Colon (tissue), 2 donors: ENCODE measurements around the gene FGFRL1.

Experiments
- FAIRE-seq: peaks from 2 replicates; lab custom pipeline; 2012; peaks lifted over from hg19 to GRCh38; lab: Jason Lieb, UNC
- donor health status: control.
- donor health status: control.

The FGFRL1 gene, protein sequence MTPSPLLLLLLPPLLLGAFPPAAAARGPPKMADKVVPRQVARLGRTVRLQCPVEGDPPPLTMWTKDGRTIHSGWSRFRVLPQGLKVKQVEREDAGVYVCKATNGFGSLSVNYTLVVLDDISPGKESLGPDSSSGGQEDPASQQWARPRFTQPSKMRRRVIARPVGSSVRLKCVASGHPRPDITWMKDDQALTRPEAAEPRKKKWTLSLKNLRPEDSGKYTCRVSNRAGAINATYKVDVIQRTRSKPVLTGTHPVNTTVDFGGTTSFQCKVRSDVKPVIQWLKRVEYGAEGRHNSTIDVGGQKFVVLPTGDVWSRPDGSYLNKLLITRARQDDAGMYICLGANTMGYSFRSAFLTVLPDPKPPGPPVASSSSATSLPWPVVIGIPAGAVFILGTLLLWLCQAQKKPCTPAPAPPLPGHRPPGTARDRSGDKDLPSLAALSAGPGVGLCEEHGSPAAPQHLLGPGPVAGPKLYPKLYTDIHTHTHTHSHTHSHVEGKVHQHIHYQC

DNA sequence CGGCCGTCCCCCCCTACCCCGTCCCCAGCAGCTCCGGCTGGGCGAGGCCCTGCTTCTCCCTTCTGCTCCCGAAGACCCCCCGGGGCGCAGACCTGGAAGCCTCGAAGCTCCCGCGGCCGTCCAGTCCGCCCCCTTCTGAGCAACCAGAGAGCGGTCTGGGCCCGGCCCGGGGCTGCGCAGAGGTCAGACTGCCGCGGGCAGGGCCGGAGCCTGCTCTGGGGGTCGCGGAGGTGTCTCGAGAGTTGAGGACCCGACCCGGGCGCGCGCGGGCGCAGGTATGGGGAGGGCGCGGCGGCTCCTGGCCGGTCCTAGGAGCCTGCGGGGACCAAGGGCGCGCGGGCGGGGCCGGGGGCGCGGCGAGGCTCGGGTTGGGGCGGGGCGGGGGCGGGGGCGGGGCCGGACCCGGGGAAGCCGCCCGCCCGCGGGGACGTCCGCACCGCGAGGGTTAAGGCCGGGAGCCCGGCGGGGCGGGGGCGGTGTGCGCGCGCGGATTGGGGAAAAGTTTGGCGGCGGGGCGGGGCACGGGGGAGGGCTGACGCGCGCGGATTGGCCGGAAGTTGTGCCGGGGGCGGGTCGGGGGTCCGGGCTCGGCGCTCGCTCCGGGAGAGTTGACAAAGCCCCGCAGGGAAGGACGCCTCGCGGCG, at the start of gene FGFRL1:
Gene FGFRL1, plus strand, starts transcription at position 605 of the 644 bp plus-strand sequence. CDS start 860 bp downstream, outside the sequence.
- FAIRE-seq = no peak

DNA sequence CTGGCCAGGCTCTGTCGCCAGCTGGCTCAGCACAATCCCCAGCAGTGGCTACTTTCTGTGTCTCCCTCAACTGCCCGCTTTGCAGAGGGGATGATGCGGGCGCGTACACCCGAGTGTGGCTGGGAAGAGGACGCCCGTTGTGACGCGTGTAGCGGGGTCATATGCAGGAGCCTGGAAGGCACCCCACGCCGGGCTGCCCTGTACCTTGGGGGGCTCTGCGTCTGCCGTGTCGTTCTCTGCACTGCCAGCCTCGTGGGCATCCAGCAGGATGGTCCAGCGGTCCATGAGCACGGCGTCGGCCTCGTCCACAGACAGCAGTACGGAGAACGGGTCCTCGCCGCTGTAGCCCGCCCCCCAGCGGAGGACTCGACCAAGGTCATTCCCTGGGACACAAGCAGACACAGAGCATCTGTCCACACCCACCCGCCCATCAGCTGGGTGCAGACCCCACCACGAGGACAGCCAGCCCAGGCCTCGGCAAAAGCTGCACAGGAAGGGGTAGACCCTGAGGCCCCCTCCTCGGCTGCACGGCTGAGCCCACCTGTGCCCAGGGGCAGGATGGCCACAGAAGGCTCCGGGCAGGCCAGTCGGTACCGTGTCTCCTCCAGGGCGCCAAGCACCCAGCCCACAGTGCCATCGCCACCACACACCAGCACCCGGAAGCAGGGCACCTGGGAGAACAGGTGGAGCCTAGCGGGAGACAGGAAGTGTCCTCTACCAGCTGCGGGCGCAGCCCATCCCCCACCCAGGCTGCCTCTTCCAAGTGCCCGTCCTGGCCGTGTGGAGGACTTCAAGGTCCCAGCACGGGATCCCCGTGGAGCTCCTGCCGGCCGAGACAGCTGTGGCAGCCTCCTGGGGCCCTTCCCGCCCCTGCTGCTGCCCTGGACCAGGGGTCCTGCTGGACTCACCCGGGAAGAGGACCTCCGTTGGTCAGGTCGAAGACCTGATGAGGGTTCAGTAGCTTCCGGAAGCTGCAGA, 48.9 kb upstream of the FGFRL1 start:
- no peak for FAIRE-seq

DNA sequence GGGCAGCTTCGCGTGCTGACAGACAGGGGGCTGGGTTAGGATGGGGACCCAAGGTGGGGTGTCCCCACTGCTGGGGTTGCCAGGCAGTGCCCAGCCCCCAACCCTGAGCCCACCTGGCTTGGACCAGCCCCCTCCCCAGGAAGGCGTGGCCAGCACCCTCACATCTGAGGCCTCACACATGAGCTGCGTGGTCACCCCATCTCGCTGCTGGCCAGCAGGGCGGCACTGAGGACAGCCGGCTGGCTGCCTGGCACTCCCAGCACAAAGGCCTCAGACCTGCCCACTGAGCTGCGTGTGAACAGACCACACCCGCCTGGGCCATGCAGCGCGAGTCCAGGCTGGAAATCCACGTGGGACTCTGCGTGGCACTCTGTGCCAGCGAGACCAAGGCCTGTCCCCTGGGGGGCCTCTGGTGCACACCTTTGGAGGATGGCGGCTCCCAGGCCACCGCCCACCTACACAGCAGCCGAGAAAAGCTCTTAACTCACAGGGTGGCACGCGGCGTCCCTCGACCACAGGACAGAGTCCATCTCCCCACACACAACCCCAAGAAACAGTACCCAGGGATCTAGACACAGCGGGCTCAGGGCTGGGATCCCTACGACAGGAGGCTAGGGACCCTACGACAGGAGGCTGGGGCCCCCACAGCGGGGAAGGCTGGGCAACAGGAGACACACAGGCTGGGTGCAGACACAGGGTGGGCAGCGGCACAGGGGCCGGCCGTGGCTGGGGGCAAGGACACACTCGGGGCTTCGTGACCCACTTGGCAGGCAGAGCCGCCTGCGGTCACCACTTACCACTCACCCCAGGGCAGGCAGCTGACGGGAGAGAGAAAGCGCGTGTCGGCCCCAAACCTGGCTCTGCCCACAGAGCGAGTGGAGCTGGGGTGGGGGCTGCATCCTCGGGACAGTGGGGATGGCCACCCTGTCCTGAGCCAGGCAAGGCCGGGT, 47.9 kb upstream of the FGFRL1 start:
- FAIRE-seq = no peak

DNA sequence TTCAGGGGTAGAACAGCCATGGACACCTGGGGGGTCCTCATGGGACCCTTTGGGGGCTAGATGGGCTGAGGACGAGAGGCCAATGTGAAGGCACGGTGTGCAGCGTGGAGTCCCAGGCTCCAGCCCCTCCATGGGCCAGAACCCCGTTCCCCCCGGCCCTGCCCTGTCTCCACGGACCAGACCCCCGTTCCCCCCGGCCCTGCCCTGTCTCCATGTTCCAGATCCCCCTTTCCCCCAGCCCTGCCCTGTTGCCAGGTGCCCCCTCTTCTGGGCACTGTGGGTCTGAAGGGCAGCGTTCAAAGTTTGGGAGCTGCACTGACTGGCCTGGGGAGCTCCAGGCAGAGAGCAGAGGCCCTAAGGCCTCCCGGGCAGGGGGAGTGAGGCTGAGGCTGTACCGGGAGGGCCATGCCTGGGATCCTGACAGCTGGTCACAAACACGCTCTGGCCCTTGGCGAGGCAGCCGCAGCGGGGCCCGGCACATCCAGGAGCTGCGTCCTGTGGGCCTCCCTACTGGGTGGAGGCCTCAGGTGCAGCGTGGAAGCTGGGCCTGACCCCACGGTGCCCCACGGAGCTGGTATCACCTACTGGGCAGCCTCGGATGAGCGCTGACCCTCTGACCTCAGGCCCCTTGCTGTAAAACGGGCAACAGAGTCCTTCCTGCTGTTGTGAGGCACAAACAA, 46.9 kb upstream of the FGFRL1 start:
- no peak for FAIRE-seq

DNA sequence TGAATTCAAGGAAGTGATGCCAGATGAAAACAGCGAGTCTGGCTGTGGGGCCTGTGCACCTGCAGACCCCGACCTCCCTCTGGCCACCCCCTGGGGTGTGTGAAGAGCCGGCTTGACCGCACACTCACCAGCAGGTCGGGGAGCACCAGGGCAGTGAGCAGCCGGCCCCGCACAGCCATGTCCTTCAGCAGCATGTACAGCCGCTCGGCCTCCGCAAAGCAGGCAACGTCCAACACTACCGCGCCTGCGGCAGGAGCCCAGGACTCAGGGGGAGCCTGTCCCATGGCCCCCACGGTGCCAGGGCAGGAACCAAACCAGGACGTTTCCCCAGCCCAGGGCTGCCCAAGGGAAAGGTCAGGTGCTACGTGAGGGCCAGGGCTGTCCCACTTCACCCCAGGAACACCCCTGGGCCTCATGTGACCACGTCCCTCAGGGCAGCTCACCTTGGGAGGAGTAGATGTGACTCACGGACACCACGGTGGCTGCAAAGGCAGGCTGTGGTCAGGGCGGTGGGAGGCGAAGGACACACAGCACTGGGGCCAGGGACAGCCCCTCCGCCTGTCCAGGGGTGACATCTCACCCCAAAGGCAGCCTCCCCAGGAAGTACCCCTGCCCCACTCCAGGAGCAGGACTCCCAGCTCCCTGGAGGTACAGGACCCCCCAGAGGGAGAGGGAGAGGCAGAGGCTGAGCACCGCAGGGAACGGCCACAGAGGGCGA, 46.2 kb upstream of the FGFRL1 start:
- FAIRE-seq = no peak

DNA sequence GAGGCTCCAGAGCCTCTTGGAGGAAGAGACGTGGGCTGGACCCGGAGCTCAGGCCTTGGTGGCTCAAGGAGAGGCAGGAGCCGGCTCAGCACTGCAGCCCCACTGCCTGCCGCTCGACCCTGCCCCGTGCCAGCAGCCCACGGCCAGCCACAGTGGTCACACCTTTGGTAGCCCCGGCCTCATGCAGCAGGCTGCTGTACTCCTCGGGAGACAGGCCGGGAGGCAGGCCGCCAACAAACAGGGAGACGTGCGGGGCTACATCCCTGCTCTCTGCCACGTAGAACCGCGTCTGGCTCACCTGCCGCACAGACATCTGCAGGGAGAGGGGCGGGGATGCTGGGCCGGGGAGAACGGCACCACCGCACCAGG, 45.7 kb upstream of the FGFRL1 start:
- FAIRE-seq = no peak

DNA sequence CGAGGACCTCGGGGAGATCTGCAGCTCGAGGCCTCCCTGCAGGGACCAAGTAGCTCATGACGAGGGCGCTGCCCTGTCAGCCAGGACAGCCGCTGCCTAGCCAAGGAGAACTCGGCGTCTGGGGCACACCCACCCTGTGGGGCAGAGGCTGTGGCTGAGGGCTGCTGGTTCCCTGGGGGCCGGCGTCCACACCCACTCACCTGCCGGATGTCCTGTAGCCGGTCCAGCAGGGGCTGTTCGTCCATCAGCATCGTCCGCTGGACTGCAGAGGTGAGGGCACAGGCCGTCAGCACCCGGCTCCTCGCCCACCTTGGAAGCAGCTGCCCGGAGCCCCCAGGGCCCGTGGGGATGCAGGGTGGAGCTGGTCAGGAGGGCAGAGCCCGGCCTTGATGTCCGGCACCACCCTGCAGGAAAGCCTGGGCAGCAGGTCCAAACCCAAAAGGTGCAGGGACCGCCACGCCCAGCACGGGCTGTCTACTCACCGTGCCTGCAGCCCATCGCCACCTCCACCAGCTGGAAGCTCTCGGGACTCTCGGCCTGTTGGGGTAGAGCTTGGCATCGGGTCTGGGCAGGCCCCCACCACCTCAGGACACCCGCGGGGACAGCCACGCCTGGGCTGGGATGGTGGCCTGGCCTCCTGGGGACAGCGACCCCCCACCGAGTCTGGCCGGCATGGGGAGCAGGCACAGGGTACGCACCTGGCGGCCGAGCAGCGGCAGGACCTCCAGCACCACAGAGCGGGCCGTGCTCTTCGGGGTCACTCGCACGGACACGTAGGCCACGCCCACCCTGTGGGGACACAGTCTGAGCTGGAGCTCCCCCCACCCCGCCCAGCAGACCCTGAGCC, 44.9 kb upstream of the FGFRL1 start:
- no peak for FAIRE-seq

DNA sequence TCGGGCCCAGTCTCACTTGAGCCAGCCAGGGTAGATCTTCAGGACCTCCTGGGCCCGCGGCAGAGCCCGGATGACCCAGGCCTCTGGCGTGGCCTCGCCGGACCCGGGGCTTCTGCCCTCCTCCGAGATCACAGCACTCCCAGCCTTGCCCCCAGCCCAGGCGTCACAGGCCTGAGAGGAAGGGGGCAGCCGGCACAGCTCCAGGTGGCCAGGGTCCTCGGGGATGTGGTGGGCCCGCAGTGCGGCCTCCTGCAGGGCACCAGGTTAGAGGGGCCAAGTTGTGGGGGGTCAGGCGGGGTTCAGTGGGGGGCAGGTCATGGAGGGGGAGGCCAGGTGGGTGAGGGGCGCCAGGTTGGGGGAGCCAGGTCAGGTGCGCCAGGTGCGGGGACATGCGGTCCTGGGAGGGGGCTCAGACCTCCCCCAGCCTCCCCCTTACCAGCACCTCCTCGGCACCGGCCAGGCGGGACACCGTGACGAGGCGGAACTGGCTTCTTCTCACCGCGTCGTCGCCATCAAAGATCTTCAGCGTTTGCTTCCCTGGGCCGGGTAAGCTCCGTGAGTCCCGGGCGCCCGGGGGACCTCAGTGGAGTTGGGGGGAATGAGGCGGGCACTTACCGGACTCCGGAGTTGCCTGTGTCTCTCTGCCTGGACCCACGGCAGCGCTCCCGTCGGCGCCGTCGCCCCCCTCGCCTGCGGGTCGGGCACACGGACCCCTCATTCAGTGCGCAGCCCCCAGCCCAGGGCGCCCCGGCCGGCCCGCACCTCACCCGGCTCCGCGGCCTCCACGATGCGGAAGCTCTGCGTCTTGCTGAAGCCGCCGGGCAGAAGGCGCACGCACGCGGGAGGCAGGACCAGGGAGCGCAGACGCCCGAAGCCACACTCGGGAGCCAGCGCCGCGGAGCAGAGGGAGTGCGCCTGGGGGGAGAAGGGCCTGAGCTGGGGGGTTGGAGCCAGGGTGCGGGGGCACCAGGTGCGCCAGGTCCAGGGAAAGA, 44.0 kb upstream of the FGFRL1 start:
- FAIRE-seq = no peak

DNA sequence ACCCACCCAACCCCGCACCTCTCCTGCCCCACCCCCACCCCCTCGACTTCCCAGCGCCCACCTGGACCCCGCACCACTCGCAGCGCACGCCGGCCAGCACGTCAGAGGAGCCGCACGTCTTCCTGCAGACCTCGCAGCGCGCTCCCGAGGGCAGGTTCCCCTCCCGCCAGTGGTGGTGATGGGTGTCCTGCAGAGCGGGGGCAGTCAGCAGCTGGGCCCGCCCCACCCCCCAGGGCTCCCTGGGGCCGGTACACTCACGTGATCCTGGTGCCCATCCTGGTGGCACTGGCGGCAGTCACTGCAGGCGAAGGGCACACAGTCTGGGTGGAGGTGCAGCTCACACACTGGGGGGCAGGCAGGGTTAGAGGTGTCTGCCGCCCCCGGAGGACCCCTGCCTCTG, 43.2 kb upstream of the FGFRL1 start:
- no peak for FAIRE-seq

DNA sequence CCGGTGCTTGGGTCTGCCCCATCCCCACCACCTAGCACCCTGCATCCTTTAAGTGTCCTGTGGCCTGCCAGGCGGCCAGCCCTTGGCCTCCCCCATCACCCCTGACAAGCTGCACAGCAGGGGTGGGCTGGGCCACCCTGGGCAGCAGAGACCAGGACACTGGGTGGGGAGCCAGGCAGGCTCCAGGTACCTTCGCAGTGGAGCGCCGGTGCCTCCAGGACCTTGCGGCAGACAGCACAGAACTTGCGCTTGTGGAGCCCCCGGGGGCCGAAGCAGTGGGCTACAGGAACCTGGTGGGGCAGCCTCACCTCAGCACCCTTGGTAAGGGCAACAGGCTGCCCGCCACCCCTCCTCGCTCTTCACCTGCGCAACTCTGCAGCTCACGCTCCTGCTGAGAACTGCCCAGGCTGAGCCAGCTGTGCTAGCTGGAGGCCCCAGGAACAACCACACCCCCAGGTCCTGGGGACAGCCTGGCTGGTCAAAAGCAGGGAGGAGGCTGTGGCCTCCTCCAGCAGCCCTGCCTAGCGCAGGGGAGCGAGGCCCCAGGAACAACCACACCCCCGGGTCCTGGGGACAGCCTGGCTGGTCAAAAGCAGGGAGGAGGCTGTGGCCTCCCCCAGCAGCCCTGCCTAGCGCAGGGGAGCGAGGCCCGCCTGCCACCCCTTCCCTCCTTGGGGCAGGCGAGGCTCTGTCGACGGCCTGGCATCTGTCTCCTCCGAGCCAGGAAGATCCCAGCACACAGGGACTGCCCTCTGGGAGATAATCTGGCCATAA, 42.6 kb upstream of the FGFRL1 start:
- no peak for FAIRE-seq

DNA sequence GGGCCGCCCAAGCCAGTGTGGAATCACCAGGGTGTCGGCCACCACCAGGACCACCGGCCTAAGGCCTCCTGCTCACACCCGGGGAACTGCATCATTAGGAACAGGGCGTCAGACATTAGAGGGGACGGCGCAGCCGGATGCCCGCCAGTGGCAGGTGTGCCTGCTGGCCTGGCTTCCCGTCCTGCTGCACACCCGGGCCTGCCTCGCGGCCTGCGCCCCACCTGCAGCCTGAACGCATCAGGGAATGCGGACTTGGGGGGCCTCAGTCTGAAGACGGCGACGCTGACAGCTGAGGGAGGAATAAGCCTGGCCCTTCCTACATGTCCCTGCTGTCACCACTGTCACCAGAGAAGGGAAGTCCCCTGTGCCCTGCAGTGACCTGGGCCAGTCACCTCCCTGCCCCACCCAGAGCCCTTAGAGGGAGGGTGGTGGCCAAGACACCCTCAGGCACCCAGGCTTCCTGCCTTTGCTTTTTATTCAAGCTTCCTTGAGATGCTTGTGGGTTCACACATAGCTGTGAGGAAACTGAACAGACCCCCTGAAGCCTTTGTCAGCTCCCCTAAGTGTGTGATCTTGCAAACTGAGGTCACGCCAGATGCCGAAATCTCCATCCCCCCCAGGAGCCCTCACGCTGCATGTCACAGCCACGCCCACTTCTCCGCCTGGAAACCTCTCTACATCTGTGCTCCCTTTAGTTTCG, 41.2 kb upstream of the FGFRL1 start:
- FAIRE-seq = no peak

DNA sequence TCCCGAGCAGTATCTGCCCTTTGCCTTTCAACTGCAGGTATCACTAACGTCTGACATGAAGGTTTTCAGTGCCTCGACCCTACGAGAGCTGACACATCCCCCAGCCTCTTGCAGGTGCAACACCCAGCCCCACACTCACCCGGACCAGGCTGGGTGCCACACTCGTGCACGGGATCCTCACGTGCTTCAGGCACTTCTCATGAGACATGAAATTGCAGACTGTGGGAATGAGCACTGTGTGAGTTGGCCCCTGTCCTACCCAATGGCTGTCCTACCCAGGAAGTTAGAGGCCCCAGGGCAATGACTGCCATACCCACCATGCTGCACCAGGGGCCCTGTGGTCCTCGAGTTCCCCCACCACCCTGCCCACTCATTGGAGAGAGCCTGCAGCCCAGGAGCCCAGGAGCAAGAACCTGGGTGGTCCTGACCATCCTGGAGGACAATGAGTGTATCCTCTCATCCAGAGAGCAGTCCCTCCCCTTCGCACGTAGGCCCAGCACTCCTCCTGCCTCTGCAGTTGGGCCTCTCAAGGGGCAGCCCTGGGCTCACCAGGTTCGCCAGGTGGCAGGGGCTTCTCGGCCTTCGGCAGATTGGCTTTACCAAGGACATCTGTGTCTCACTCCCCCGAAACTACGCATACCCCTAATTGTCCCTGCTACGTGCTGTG, 40.4 kb upstream of the FGFRL1 start:
- no peak for FAIRE-seq

DNA sequence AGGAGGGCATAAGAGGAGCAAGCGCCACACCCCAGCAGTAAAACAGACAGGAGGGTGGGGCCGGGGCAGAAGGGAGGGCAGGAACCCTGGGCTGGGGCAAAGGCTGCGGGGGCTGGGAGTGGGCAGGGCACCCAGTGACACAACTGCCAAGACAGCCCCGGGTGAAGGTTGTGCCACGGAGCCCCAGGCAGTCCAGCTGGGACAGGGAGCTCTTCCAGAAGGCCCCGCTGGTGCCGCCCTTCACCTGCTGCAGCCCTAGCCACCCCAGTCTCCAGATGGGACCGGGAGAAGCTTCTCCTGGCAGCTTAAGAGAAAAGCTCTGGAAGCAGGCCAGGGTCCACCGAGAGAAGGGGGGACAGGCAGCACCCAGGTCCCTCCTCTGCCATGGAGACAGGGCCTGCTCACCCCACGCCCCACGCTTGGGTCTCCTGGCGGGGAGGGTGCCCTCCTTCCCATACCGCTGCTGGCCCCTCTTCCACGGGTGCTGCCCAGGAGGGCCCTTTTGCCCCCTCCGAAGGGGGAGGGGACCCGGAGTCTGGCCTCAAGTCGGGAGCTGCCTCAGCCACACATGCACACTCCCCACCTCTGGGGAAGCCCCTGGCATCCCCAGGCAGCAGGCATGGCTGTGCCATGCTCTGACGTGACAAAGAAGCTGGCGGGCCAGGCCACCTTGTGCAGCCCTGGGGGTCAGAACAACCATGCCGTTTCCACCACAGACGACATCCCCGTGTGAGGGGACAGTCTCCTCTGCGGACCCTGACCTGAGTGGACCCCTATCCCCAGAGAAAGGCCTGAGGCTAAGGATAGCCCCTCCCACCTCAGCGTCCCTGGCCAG, 39.5 kb upstream of the FGFRL1 start:
- FAIRE-seq = no peak

DNA sequence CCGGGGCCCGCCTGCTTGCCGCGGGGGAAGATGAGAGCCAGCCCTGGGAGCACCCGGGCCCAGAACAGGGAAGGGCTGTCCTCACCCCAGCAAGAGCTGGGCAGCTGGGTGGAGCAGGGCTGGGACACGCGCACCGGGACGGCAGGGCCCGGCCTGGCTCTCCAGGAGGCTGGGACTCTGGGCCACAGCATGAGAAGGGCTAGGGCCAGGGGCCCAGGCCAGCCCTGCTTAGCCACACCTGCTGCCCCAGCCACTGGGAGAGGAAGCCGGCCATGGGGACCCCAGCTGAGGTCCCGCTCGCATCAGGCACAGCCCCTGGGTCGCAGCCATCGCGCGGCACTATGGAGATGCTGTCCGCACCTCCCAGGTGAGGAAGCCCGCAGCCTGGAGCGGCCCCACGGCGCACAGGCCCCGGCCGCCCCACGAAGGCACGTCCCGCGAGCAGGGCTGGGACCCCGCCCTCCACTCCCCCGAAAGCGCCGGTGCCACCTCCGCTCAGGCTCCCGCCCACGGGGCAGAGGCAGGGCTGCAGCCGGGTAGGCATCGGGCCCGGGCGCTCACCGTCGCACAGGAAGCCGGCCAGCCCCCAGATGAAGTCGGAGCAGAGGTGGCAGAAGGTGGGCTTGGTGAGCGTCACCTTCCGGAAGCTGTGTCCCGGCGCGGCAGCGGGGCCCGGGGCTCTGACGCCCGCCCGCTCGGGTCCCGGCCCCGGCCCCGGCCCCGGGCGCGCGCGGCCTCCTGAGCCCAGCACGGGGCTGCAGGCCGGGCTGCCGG, 38.6 kb upstream of the FGFRL1 start:
- no peak for FAIRE-seq
